ENCODE results near the gene SGMS1. TPM values are rescaled to one million over a fixed set of nuclear protein-coding genes. Genes with fewer than 3 reads are reported as not detected.

Gene SGMS1
- total and polyA plus RNA-seq, 4 donors: 15.8 to 142 (median 41.3) TPM

GRCh38 chr10:50501478-50501877, 122.3 kb downstream of the SGMS1 start:
- H3K9me3 ChIP-seq (ENCODE audit: control insufficient read depth in 4 of 4, insufficient read depth in 3 of 4, low read length in 3 of 4): no peaks in the 10 kb centered on the region
- DNase-seq: no peak
- peaks cover 0 to 1% (median 0%) of the 10 kb centered on the region in 4 donors for H3K36me3 ChIP-seq (ENCODE audit: control insufficient read depth in 4 of 4, insufficient read depth in 4 of 4, low read length in 4 of 4)
- ATAC-seq (ENCODE audit: insufficient read depth, low FRiP score): no peak
- peaks cover 0 to 9% (median 0%) of the 10 kb centered on the region in 5 donors for H3K4me1 ChIP-seq (ENCODE audit: control insufficient read depth in 5 of 5, insufficient read depth in 5 of 5, low read length in 5 of 5)
- no peak overlapping the region for H3K4me3 ChIP-seq
- WGBS, 2 donors: 89 to 91% methylated on average over 2 of the region's 2 CpGs
- H3K9ac ChIP-seq (ENCODE audit: insufficient read depth in 1 of 2, low read length in 2 of 2): no peak overlapping the region
- no peak for TF ChIP-seq CTCF (IDR thresholded peaks at IDR 0.05; ENCODE audit: control extremely low read depth, extremely low read depth)
- H3K27ac ChIP-seq (ENCODE audit: low read depth in 1 of 2, low read length in 1 of 2): no peak overlapping the region
- no peaks in the 10 kb centered on the region for H3K27me3 ChIP-seq (ENCODE audit: control insufficient read depth in 3 of 3, insufficient read depth in 3 of 3, low read length in 2 of 3)

- TF ChIP-seq CTCF (IDR thresholded peaks at IDR 0.05; ENCODE audit: control extremely low read depth, extremely low read depth): no peak
- no peaks in the 10 kb centered on the region for H3K9me3 ChIP-seq (ENCODE audit: control insufficient read depth in 4 of 4, insufficient read depth in 3 of 4, low read length in 3 of 4)
- DNase-seq (no peak), ATAC-seq (ENCODE audit: insufficient read depth, low FRiP score) (no peak)
- 71 to 83% methylated on average over 1 of the region's 1 CpG for WGBS, 2 donors
- H3K27me3 ChIP-seq (ENCODE audit: control insufficient read depth in 3 of 3, insufficient read depth in 3 of 3, low read length in 2 of 3): no peaks in the 10 kb centered on the region
- H3K4me3 ChIP-seq: no peak overlapping the region
- no peaks in the 10 kb centered on the region for H3K36me3 ChIP-seq (ENCODE audit: control insufficient read depth in 4 of 4, insufficient read depth in 4 of 4, low read length in 4 of 4)
- H3K4me1 ChIP-seq (ENCODE audit: control insufficient read depth in 5 of 5, insufficient read depth in 5 of 5, low read length in 5 of 5): peaks cover 0 to 12% (median 0%) of the 10 kb centered on the region in 5 donors
- H3K27ac ChIP-seq (ENCODE audit: low read depth in 1 of 2, low read length in 1 of 2): no peak overlapping the region
- no peak overlapping the region for H3K9ac ChIP-seq (ENCODE audit: insufficient read depth in 1 of 2, low read length in 2 of 2)
These were observed 125.3 kb downstream of the SGMS1 start for GRCh38 chr10:50498465-50498864.

GRCh38 chr10:50497758-50498157, 126.0 kb downstream of the SGMS1 start:
- TF ChIP-seq CTCF (IDR thresholded peaks at IDR 0.05; ENCODE audit: control extremely low read depth, extremely low read depth): no peak
- ATAC-seq (ENCODE audit: insufficient read depth, low FRiP score) (peak; percentile 27), DNase-seq (no peak)
- no peak overlapping the region for H3K4me3 ChIP-seq
- peaks cover 0 to 12% (median 0%) of the 10 kb centered on the region in 5 donors for H3K4me1 ChIP-seq (ENCODE audit: control insufficient read depth in 5 of 5, insufficient read depth in 5 of 5, low read length in 5 of 5)
- H3K27ac ChIP-seq (ENCODE audit: low read depth in 1 of 2, low read length in 1 of 2): peak overlapping the region in 1 of 2 donors; percentile 66
- no peaks in the 10 kb centered on the region for H3K27me3 ChIP-seq (ENCODE audit: control insufficient read depth in 3 of 3, insufficient read depth in 3 of 3, low read length in 2 of 3)
- H3K36me3 ChIP-seq (ENCODE audit: control insufficient read depth in 4 of 4, insufficient read depth in 4 of 4, low read length in 4 of 4): no peaks in the 10 kb centered on the region
- H3K9ac ChIP-seq (ENCODE audit: insufficient read depth in 1 of 2, low read length in 2 of 2): no peak overlapping the region
- H3K9me3 ChIP-seq (ENCODE audit: control insufficient read depth in 4 of 4, insufficient read depth in 3 of 4, low read length in 3 of 4): no peaks in the 10 kb centered on the region

- Histone ChIP-seq H3K4me3 (no peak overlapping the region), H3K9me3 (ENCODE audit: control insufficient read depth in 4 of 4, insufficient read depth in 3 of 4, low read length in 3 of 4) (no peaks in the 10 kb centered on the region), H3K27me3 (ENCODE audit: control insufficient read depth in 3 of 3, insufficient read depth in 3 of 3, low read length in 2 of 3) (no peaks in the 10 kb centered on the region), H3K4me1 (ENCODE audit: control insufficient read depth in 5 of 5, insufficient read depth in 5 of 5, low read length in 5 of 5) (peaks cover 0 to 9% (median 0%) of the 10 kb centered on the region in 5 donors), H3K9ac (ENCODE audit: insufficient read depth in 1 of 2, low read length in 2 of 2) (no peak overlapping the region), H3K27ac (ENCODE audit: low read depth in 1 of 2, low read length in 1 of 2) (peak overlapping the region in 1 of 2 donors; percentile 7), H3K36me3 (ENCODE audit: control insufficient read depth in 4 of 4, insufficient read depth in 4 of 4, low read length in 4 of 4) (no peaks in the 10 kb centered on the region)
- no peak for TF ChIP-seq CTCF (IDR thresholded peaks at IDR 0.05; ENCODE audit: control extremely low read depth, extremely low read depth)
- ATAC-seq (ENCODE audit: insufficient read depth, low FRiP score) (no peak), DNase-seq (no peak)
- 90 to 92% methylated on average over 2 of the region's 2 CpGs for WGBS, 2 donors
These were observed 127.5 kb downstream of the SGMS1 start for GRCh38 chr10:50496228-50496627.

Measured in lung (tissue), 12 donors.